Measurements from ENCODE around the gene LIMK1. TPM values are rescaled to one million over a fixed set of nuclear protein-coding genes. Genes with fewer than 3 reads are reported as not detected.

The LIMK1 gene
- 32.2 and 34.4 TPM in 2 replicates for total RNA-seq (2022)
- percentile 46 among the genes with signal in this experiment for Bru-seq, nascent RNA
- BruChase-seq, experiment 1, labeled RNA remaining after a 6-hour chase: percentile 59 among the genes with signal in this experiment
- percentile 54 among the genes with signal in this experiment for BruChase-seq, experiment 2, labeled RNA remaining after a 2-hour chase
- long read RNA-seq, partial matches to known transcripts: 0 of 4 reads
- long read RNA-seq, other reads (novel, unspliced or antisense): 4 of 4 reads

GRCh38 chr7:74083117-74083876 is at the start of gene LIMK1:
TSS of gene LIMK1 (plus strand) at chr7:74083804. CDS start at chr7:74083991, 187 bp downstream.
- DNase-seq: peak; percentile 80
- Mint-ChIP-seq H3K4me1 (ENCODE audit: low read depth, unreplicated experiment) (no peaks in the 10 kb centered on the region), H3K9me3 (ENCODE audit: low read depth, unreplicated experiment) (no peaks in the 10 kb centered on the region), H3K27me3 (ENCODE audit: unreplicated experiment) (no peaks in the 10 kb centered on the region), H3K27ac (ENCODE audit: unreplicated experiment) (peak within 1 kb of the TSS; percentile 66), H3K4me3 (ENCODE audit: low read depth, unreplicated experiment) (peak within 1 kb of the TSS; percentile 86), H3K36me3 (ENCODE audit: insufficient read depth, unreplicated experiment) (peaks cover 45% of the 10 kb centered on the region)
- CTCF ChIA-PET: interaction anchor here (0.5 to 1.4 kb wide), 2 partner anchors 11 to 26 kb away, joined by 4 to 5 read pairs; no protein-coding TSS in a partner anchor
- no TSS peak for BruUV-seq (replicated peaks)
- TF ChIP-seq, protein P1, sequence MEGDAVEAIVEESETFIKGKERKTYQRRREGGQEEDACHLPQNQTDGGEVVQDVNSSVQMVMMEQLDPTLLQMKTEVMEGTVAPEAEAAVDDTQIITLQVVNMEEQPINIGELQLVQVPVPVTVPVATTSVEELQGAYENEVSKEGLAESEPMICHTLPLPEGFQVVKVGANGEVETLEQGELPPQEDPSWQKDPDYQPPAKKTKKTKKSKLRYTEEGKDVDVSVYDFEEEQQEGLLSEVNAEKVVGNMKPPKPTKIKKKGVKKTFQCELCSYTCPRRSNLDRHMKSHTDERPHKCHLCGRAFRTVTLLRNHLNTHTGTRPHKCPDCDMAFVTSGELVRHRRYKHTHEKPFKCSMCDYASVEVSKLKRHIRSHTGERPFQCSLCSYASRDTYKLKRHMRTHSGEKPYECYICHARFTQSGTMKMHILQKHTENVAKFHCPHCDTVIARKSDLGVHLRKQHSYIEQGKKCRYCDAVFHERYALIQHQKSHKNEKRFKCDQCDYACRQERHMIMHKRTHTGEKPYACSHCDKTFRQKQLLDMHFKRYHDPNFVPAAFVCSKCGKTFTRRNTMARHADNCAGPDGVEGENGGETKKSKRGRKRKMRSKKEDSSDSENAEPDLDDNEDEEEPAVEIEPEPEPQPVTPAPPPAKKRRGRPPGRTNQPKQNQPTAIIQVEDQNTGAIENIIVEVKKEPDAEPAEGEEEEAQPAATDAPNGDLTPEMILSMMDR (IDR thresholded peaks at IDR 0.05; ENCODE audit: unreplicated experiment): no peak
- intact Hi-C loops (cut with micrococcal nuclease; ENCODE audit: unreplicated experiment): no loop called here

- CTCF ChIA-PET: interaction anchor here (0.6 to 1.8 kb wide), 2 partner anchors 11 to 130 kb away, joined by 6 to 7 read pairs; no protein-coding TSS in a partner anchor
- no TSS peak for BruUV-seq (replicated peaks)
- Mint-ChIP-seq H3K4me1 (ENCODE audit: low read depth, unreplicated experiment) (no peaks in the 10 kb centered on the region), H3K27ac (ENCODE audit: unreplicated experiment) (no peak overlapping the region), H3K27me3 (ENCODE audit: unreplicated experiment) (peaks cover 38% of the 10 kb centered on the region), H3K36me3 (ENCODE audit: insufficient read depth, unreplicated experiment) (peaks cover 4% of the 10 kb centered on the region), H3K4me3 (ENCODE audit: low read depth, unreplicated experiment) (no peak overlapping the region), H3K9me3 (ENCODE audit: low read depth, unreplicated experiment) (no peaks in the 10 kb centered on the region)
- intact Hi-C loops (cut with micrococcal nuclease; ENCODE audit: unreplicated experiment): no loop called here
- TF ChIP-seq, protein P1 (IDR thresholded peaks at IDR 0.05; ENCODE audit: unreplicated experiment): no peak
- no peak for DNase-seq
Measured at GRCh38 chr7:74037609-74038008, 46.0 kb upstream of the LIMK1 start.

DNA sequence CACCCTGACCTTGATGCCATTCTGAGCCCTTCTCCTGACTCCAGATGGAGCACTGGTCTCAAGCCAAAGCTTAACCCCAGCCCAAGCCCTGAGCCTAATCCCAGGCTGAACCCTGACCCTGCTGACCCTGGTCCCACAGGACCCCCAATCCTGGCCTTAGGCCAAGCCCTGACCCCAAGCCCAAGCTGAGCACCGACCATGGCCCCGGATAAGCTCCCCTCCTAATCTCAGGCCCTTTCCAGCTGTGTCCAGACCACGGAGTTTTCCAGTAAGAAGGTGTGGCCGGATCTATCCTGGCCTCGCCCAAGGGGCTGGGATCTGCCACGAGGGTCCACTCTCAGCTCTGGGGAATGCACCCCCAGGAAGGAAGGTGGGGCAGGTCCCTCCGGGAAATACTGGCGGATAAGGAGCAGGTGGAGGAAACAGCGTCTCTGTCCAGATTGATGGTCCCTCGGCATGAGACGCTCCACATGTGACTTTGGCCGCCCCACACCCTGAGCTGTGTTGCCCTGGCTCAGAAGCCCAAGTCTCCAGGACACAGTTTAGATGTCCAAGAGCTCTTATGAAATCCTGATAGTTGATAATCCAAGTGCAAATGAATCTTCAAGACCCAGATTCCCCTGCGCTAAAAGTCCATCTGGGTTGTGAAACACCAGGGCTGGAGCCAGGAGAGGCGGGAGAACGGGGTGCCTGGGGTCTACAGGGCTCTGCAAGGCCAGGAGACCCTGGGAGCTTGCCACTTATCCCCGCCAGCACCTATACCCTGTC is 45.2 kb upstream of the LIMK1 start:
- H3K36me3 Mint-ChIP-seq (ENCODE audit: insufficient read depth, unreplicated experiment): peaks cover 4% of the 10 kb centered on the region
- peaks cover 43% of the 10 kb centered on the region for H3K27me3 Mint-ChIP-seq (ENCODE audit: unreplicated experiment)
- DNase-seq: no peak
- no TSS peak for BruUV-seq (replicated peaks)
- H3K9me3 Mint-ChIP-seq (ENCODE audit: low read depth, unreplicated experiment): no peaks in the 10 kb centered on the region
- H3K4me1 Mint-ChIP-seq (ENCODE audit: low read depth, unreplicated experiment): no peaks in the 10 kb centered on the region
- TF ChIP-seq, protein P1 (IDR thresholded peaks at IDR 0.05; ENCODE audit: unreplicated experiment): no peak
- H3K27ac Mint-ChIP-seq (ENCODE audit: unreplicated experiment): no peak overlapping the region
- H3K4me3 Mint-ChIP-seq (ENCODE audit: low read depth, unreplicated experiment): no peak overlapping the region
- CTCF ChIA-PET: interaction anchor here (0.5 to 1.8 kb wide), 3 partner anchors 12 to 129 kb away, joined by 3 to 7 read pairs (median 6); no protein-coding TSS in a partner anchor
- intact Hi-C loops (cut with micrococcal nuclease; ENCODE audit: unreplicated experiment): no loop called here

DNA sequence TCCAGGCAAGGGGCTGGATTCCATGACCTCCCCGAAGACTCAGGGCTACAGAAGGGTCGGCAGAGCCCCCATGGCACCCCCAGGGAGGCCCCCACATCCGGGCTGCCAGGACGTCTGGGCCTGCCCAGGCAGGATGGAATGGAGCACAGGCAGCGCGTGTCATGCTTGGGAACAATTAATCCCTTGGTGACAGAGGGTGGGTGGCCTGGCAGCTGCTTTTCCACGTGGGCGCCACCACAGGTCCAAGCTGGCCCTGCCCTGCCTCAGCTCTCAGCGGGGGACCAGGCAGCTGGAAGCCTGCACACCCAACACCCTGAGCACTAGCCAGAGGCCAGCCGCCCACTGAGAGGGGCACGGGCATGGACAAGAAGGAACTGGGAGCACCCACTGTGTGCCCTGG is 44.3 kb upstream of the LIMK1 start:
- H3K9me3 Mint-ChIP-seq (ENCODE audit: low read depth, unreplicated experiment): no peaks in the 10 kb centered on the region
- peaks cover 47% of the 10 kb centered on the region for H3K27me3 Mint-ChIP-seq (ENCODE audit: unreplicated experiment)
- peaks cover 4% of the 10 kb centered on the region for H3K36me3 Mint-ChIP-seq (ENCODE audit: insufficient read depth, unreplicated experiment)
- BruUV-seq (replicated peaks): no TSS peak
- H3K4me1 Mint-ChIP-seq (ENCODE audit: low read depth, unreplicated experiment): no peaks in the 10 kb centered on the region
- H3K27ac Mint-ChIP-seq (ENCODE audit: unreplicated experiment): no peak overlapping the region
- DNase-seq: no peak
- CTCF ChIA-PET: no interaction called here
- no peak overlapping the region for H3K4me3 Mint-ChIP-seq (ENCODE audit: low read depth, unreplicated experiment)
- TF ChIP-seq, protein P1 (IDR thresholded peaks at IDR 0.05; ENCODE audit: unreplicated experiment): no peak
- intact Hi-C loops (cut with micrococcal nuclease; ENCODE audit: unreplicated experiment): no loop called here

Measured in Calu3 (cell line).